GM23248 (cell line): ENCODE measurements around the gene ATP2B2.

Source experiments
- EZH2 ChIP-seq: fragments of 200-600 bp; sonication (generic); IDR thresholded peaks from 2 replicates; pipeline ENCODE4 v1.6.1; 2018; ENCODE audit warnings: antibody characterized with exemption, mild to moderate bottlenecking; ENCODE audit not compliant: insufficient read depth, poor library complexity, severe bottlenecking
- EZH2phosphoT487 ChIP-seq: fragments of 200-600 bp; sonication (generic); IDR thresholded peaks from 2 replicates; pipeline ENCODE4 v1.6.1; 2018; ENCODE audit warnings: antibody characterized with exemption, moderate library complexity, mild to moderate bottlenecking, low read depth; ENCODE audit not compliant: insufficient read depth

DNA sequence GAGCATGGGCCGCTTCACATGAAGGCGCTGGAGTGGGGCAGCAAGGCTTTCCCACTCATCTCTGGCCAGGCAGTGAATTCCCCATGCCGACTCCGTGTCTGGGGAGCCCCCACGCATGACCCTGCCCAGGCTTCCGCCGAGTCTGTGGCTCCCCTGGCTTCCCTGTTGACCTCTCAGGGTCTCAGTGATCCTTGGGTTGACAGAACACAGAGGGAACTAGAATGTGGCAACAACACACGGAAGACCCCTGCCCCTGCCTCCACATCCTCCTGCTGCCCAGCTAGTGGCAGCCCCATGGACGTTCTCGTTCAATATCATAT, 61.3 kb downstream of the ATP2B2 start:
- TF ChIP-seq EZH2, result no peak
- no peak for TF ChIP-seq EZH2phosphoT487
